GM19324 (cell line): Measurements from ENCODE around the gene TFIP11.
A peak's percentile ranks its signal among the peaks of the same experiment; 100 is the strongest.

Experiments
- ATAC-seq: cut with Tn5 transposase; IDR thresholded peaks from one replicate; pipeline ENCODE4 v1.9.1; 2021; ENCODE audit warnings: mild to moderate bottlenecking, moderate library complexity; ENCODE audit not compliant: unreplicated experiment, low FRiP score

Gene TFIP11

GRCh38 chr22:26514419-26515161, 2.3 kb upstream of the TFIP11 start:
- ATAC-seq = no peak

DNA sequence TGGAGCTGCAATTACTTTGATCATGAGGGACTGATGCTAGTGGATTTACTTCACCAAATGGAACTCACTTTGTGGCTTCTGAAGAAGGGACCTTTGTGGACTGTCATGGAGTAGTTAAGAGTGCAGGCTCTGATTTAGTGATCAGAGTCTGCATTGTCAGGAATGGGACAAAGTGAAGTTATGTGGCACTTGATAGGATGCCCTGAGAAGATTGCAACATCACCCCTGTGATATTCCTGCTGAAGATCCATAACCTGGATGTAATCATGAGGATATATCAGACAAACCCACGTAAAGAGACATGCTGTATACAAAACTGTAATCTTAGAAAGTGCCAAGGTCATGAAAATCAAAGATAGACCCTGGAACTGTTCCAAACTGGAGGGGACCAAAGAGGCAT, 1.6 kb upstream of the TFIP11 start:
- ATAC-seq = no peak

DNA sequence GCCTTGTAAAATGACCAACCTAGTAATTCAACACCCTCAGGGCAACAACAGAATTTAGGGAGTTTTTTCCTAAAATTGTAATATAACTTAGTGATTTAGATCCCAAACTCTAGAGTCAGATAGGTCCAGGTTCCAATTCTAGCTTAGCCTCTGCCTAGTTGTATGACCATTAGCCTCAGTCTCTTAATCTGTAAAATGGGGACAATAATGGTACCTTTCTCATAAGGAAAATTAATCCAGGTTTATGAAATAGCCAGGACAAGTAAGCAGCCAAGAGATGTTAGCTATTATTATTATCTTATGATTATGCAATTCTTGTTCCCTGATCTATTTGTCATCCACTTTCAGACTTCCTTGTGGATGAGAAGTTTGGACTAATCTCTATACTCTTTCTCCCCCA, 4.1 kb downstream of the TFIP11 start:
- no peak for ATAC-seq

- no peak for ATAC-seq
These were observed 8.5 kb downstream of the TFIP11 start for GRCh38 chr22:26503758-26504157.

DNA sequence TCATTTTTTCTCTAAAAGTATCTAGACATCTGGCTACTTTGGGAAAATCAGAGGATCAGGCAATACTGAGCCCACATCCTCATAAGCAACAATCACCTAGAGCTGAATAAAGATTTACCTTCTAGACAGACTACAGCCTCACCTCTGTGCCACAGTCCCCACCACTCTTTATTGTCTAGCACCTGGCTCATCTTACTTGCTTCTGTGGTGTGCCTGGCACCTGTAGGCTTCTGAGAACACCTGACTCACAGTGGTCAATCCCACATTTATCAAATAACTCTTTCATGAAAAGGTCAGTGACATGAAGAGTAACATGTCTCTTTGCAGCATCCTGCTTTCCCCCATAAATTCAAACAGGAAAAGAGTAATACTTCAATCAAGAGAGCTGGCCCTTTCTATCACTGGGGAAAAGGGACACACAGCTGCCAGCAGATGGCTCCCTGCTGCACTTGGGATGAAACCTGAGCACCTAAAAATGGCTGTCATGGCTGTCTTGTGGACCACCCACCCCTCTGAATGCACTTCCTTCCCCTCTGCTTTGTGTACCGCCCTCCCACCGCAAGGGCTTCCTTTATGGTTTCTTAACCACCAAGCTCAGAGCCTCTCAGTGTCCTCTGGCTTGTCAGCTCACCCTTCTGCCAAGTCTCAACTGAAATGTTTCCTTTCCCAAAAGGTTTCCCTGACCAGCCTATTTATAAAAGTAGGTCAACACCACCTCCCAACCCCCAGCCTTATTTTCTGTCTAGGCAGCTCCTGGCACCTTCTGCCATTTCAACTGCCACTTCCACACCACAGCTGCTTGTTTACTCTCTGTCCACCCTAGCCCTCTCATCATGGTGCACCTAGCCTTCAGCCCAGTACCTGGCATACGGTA, 9.3 kb downstream of the TFIP11 start:
- ATAC-seq = no peak

- ATAC-seq = no peak
These were observed 10.3 kb downstream of the TFIP11 start for GRCh38 chr22:26501996-26502395.

DNA sequence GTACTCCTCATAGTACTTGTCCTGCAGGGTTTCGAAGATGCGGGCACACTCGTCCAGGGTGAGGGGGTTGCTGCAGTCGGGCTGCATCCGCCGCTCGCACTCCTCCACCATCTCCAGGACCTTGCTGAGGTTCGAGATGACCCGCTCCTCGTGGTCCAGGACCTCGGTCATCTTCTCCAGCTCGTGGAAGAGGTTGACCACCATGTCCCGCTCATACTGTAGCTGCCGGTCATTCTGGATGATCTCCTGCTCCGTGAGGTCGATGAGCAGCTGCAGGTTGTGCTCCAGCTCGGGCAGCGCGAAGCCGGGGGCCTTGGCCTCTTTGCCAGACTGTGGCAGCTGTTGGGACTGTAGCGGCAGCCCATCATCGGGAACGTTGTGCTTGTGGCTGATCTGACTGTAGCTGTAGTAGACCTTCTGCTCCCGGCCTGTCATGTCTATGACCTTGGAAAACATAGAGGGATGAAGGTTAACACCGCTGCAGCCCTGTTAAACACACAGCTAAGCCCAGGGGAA, 13.0 kb downstream of the TFIP11 start:
- ATAC-seq = no peak

DNA sequence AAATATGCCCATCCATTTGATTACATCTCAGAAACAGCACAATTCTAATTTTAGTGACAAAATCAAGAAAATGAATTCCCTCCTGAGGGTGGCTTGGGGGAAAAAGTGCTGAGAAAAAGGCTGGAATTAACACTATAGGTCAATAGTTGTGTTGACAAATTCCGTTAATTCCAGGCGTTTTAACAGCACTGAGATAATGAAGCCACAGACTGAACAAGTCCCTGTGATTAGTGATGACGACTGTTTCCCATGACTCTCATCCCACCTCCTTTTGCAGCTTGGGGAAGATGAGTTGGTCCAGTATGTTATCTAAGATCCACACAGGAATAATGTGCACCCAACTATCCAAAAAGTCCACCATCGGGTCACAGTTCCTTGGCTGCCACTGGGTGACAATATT, 15.8 kb downstream of the TFIP11 start:
- ATAC-seq = no peak

DNA sequence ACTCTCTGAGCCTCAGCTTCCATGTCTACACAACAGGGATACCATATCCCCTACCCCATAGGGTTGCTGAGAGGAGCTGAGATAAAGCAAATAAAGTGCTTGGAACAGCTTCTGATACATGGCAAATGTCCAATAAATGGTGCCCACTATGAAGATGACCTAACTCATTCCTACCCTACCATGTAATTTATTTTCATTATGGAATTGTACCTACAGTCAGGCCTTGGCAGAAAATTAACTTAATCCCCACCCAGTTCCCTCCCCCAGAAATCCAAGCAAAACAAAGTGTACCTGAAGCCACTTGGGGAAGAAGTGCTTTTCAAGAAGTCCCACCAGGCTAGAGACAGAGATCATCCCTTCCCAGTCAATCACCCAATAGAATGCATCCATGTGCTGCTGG, 17.8 kb downstream of the TFIP11 start:
- ATAC-seq = no peak

- ATAC-seq = no peak
These were observed 20.1 kb downstream of the TFIP11 start for GRCh38 chr22:26492220-26492619.

- no peak for ATAC-seq
These were observed 22.7 kb downstream of the TFIP11 start for GRCh38 chr22:26489447-26490036.

GRCh38 chr22:26487996-26488395, 24.3 kb downstream of the TFIP11 start:
- ATAC-seq = no peak

DNA sequence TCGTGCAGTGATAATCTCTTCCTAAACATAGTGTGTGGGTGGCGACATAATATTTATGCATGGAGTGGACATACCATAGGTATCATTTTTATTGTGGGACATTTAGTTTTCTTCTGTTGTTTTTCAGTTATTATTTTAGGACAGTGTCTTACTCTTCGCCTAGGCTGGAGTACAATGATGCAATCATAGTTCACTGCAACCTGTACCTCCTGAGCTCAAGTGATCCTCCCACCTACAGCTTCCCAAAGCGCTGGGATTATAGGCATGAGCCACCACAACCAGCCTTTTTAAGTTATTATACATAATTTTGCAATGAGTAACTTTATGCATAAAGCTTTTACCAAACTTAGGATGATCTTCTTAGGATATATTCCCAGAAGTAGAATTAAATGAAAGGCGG, 25.9 kb downstream of the TFIP11 start:
- ATAC-seq = no peak

DNA sequence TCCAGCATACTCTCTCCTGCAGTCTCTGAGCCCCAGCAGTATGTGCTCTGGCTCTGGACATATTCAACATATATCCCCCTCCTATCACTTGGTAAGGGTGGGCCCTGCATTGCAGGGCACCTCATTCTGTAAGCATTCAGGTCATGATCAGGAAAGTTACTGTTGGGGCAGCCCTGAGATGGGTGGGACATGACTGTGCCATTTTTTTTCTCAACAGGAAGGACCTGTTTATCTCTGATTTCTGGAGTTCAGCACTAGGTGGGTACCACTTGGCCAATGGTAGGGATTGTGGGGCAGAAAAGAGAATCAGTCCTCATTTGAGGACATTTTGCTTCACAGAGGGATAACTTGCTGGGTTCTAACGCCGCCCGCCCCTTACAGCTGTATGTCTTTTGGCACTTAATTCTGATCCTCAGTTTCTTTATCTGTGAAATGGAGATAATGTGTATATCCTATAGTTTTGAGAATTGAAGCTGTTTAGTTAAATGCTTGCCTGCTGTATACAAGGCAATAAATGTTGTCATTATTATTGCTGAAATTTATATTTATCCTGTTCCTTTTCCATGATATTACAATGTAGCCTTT, 26.4 kb downstream of the TFIP11 start:
- ATAC-seq = no peak

DNA sequence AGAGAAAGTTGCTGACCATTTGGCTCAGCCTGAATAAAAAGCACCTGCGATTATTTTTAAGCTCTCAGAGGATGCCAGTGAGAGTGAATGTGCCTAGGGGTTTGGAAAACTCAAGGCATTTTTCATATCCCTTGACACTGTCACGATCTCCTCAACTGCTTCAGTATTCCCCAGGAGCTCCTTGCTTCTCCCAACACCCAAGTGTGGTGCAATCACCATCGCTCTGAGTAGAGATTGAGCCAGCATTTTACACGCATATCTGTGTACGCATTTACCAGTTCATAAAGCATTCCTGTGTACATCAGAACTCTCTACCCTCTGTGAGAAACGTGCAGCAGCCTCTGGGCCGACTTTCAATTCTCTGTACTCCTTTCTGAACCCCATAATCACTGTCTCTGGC, 27.3 kb downstream of the TFIP11 start:
- ATAC-seq = no peak

- no peak for ATAC-seq
These were observed 27.9 kb downstream of the TFIP11 start for GRCh38 chr22:26484360-26484706.

GRCh38 chr22:26483439-26484359, 28.6 kb downstream of the TFIP11 start, which contains the start of the genes HPS4 and SRRD:
TSS of gene HPS4 (minus strand) at chr22:26483783. CDS start at chr22:26481762, 2,021 bp downstream.
TSS of gene SRRD (plus strand) at chr22:26483877. CDS start at chr22:26483891, 14 bp downstream.
- ATAC-seq = peak; percentile 82

- ATAC-seq = no peak
These were observed 29.2 kb downstream of the TFIP11 start for GRCh38 chr22:26483043-26483438.

- ATAC-seq = no peak
These were observed 30.1 kb downstream of the TFIP11 start for GRCh38 chr22:26482161-26482560.

- no peak for ATAC-seq
These were observed 30.6 kb downstream of the TFIP11 start for GRCh38 chr22:26481694-26482093.
